HCT116 (cell line): ENCODE results near the gene EPG5. TPM values are rescaled to one million over a fixed set of nuclear protein-coding genes. Genes with fewer than 3 reads are reported as not detected.

Experiments used
- ATAC-seq: fragments of 200-7000 bp; cut with Tn5 transposase; 2 replicates; pipeline ENCODE4 v1.9.1; 2020; ENCODE audit warnings: mild to moderate bottlenecking, moderate library complexity
- BruUV-seq: library from RNA; stranded (reverse); fragments of 400-500 nt; replicated peaks from 2 replicates; lab custom pipeline; 2021; lab: Mats Ljungman, UMichigan
- CTCF ChIA-PET: fragments of 300-600 bp; sonication (Branson Sonifier 250); formaldehyde crosslinking; loops from one replicate; lab custom pipeline; 2021; ENCODE audit warnings: antibody characterized with exemption; lab: Charles Lee
- POLR2A ChIA-PET: fragments of 300-600, 350-600 bp; sonication (Branson Sonifier 250); formaldehyde crosslinking; loops from one replicate; lab custom pipeline; 2021; ENCODE audit warnings: antibody characterized with exemption; lab: Charles Lee
- RAD21 ChIA-PET, 2 experiments: fragments of 300-600 bp; sonication (Branson Sonifier 250); formaldehyde crosslinking; loops; one replicate each; lab custom pipeline; 2023; ENCODE audit warnings: low total read pairs in 2 of 2; ENCODE audit not compliant: uncharacterized antibody in 2 of 2, unreplicated experiment in 2 of 2, low non-redundant PET in 1 of 2; lab: Charles Lee
- DNase-seq: peaks from one replicate; pipeline ENCODE4 v3.0.0-alpha.2; 2010; ENCODE audit warnings: low read depth, low spot score
- H2AFZ ChIP-seq: fragments of 200-600 bp; shearing (Covaris generic), sonication (generic); 2 replicates; pipeline ENCODE4 v1.6.1; 2017; ENCODE audit warnings: low read depth, mixed run types, mixed read lengths, antibody characterized with exemption, low read length; ENCODE audit not compliant: poor library complexity, severe bottlenecking
- H3K27ac ChIP-seq: 2 replicates; pipeline ENCODE4 v1.5.1; 2012; ENCODE audit warnings: low read depth, low read length
- H3K27me3 ChIP-seq: fragments of 200-600 bp; sonication (generic); 2 replicates; pipeline ENCODE4 v1.6.1; 2016; ENCODE audit warnings: mixed run types, low read length, mixed read lengths; ENCODE audit not compliant: insufficient read depth
- H3K36me3 ChIP-seq, 2 experiments: fragments of 200-500 bp in 1 of 2; fragments of 200-600 bp in 1 of 2; sonication (Bioruptor generic) in 1 of 2; sonication (generic) in 1 of 2; 2 replicates each; pipeline versions ENCODE4 v1.5.1 to v1.6.1; 2014 to 2016; ENCODE audit warnings: low read length in 2 of 2, inconsistent platforms in 1 of 2, mixed read lengths in 1 of 2, mixed run types in 1 of 2; ENCODE audit not compliant: insufficient read depth in 2 of 2, control insufficient read depth in 1 of 2
- H3K4me1 ChIP-seq, 2 experiments: fragments of 200-600 bp in 1 of 2; sonication (generic) in 1 of 2; 2 replicates each; pipeline versions ENCODE4 v1.5.1 to v1.6.1; 2012 to 2017; ENCODE audit warnings: low read length in 2 of 2, inconsistent platforms in 1 of 2, mild to moderate bottlenecking in 1 of 2, mixed read lengths in 1 of 2, mixed run types in 1 of 2, moderate library complexity in 1 of 2; ENCODE audit not compliant: insufficient read depth in 2 of 2, control insufficient read depth in 1 of 2
- H3K4me2 ChIP-seq: fragments of 200-600 bp; sonication (generic); 2 replicates; pipeline ENCODE4 v1.6.1; 2017; ENCODE audit warnings: mixed run types, low read length, mixed read lengths
- H3K4me3 ChIP-seq, 2 experiments: fragments of 200-600 bp in 1 of 2; sonication (generic) in 1 of 2; replicated peaks in 1 of 2; 2 replicates each; pipeline ENCODE4 v1.5.1; 2011 to 2016; ENCODE audit warnings: low read length in 2 of 2, control low read depth in 1 of 2, low read depth in 1 of 2, mild to moderate bottlenecking in 1 of 2, mixed read lengths in 1 of 2, mixed run types in 1 of 2
- H3K79me2 ChIP-seq: fragments of 200-600 bp; sonication (generic); 2 replicates; pipeline ENCODE4 v1.6.1; 2017; ENCODE audit warnings: mild to moderate bottlenecking, mixed run types, low read length, moderate library complexity, mixed read lengths; ENCODE audit not compliant: insufficient read depth
- H3K9ac ChIP-seq: fragments of 200-600 bp; sonication (generic); 2 replicates; pipeline ENCODE4 v1.6.1; 2016; ENCODE audit warnings: low read length, mixed read lengths
- H3K9me2 ChIP-seq: fragments of 200-600 bp; sonication (generic), shearing (Covaris generic); 2 replicates; pipeline ENCODE4 v1.6.1; 2017; ENCODE audit warnings: mixed run types, mild to moderate bottlenecking, moderate library complexity; ENCODE audit not compliant: insufficient read depth
- H3K9me3 ChIP-seq, 2 experiments: fragments of 200-500 bp in 1 of 2; fragments of 200-600 bp in 1 of 2; sonication (Bioruptor generic) in 1 of 2; sonication (generic) in 1 of 2; 2 replicates each; pipeline ENCODE4 v1.6.1; 2014 to 2017; ENCODE audit warnings: low read length in 2 of 2, mixed read lengths in 2 of 2, inconsistent platforms in 1 of 2, low read depth in 1 of 2, mild to moderate bottlenecking in 1 of 2, mixed run types in 1 of 2, moderate library complexity in 1 of 2; ENCODE audit not compliant: control insufficient read depth in 1 of 2, insufficient read depth in 1 of 2
- H4K20me1 ChIP-seq: fragments of 200-600 bp; sonication (generic), shearing (Covaris generic); 2 replicates; pipeline ENCODE4 v1.6.1; 2017; ENCODE audit warnings: mixed run types, mild to moderate bottlenecking, moderate library complexity; ENCODE audit not compliant: insufficient read depth
- CEBPB ChIP-seq: IDR thresholded peaks from 2 replicates; pipeline ENCODE4 v1.6.1; 2012; ENCODE audit warnings: low read depth
- EZH2 ChIP-seq: fragments of 200-600 bp; sonication (generic); IDR thresholded peaks from 2 replicates; pipeline ENCODE4 v1.6.1; 2017; ENCODE audit warnings: antibody characterized with exemption, mixed run types
- JUND ChIP-seq: IDR thresholded peaks from 2 replicates; pipeline ENCODE4 v1.6.1; 2012
- ZFX ChIP-seq: fragments of 450-650 bp; IDR thresholded peaks from 2 replicates; pipeline ENCODE4 v1.6.1; 2017
- ZNF274 ChIP-seq: fragments of 200-500 bp; sonication (Bioruptor generic); IDR thresholded peaks from 2 replicates; pipeline ENCODE4 v1.6.1; 2014; ENCODE audit warnings: mild to moderate bottlenecking, low read depth, low read length, inconsistent platforms
- intact Hi-C: fragments of 100-400 bp; cut with micrococcal nuclease; formaldehyde crosslinking; loops from 2 replicates; pipeline ENCODE4 v1.10.0; 2022
- total RNA-seq: library from RNA; stranded (reverse); gene quantifications from one replicate; pipeline ENCODE4 v1.2.1, GENCODE V29; 2021; ENCODE audit not compliant: unreplicated experiment
- TF ChIP-seq, protein P1 (sequence below), 3 experiments: fragments of 200-600 bp in 1 of 3; sonication (generic) in 1 of 3; IDR thresholded peaks in 2 of 3; conservative IDR thresholded peaks in 1 of 3; 2 replicates each; pipeline ENCODE4 v1.5.1; 2012 to 2017; ENCODE audit warnings: low read depth in 2 of 3, low read length in 2 of 3, antibody characterized with exemption in 1 of 3, borderline replicate concordance in 1 of 3, control low read depth in 1 of 3, mild to moderate bottlenecking in 1 of 3, mixed read lengths in 1 of 3, mixed run types in 1 of 3, moderate library complexity in 1 of 3; ENCODE audit not compliant: insufficient read depth in 1 of 3
- TF ChIP-seq, protein P2 (sequence below): IDR thresholded peaks from 2 replicates; pipeline ENCODE4 v1.6.1; 2012

EPG5 gene
- total RNA-seq, 1 experiment from 2014 or later, result 12.9 TPM

DNA sequence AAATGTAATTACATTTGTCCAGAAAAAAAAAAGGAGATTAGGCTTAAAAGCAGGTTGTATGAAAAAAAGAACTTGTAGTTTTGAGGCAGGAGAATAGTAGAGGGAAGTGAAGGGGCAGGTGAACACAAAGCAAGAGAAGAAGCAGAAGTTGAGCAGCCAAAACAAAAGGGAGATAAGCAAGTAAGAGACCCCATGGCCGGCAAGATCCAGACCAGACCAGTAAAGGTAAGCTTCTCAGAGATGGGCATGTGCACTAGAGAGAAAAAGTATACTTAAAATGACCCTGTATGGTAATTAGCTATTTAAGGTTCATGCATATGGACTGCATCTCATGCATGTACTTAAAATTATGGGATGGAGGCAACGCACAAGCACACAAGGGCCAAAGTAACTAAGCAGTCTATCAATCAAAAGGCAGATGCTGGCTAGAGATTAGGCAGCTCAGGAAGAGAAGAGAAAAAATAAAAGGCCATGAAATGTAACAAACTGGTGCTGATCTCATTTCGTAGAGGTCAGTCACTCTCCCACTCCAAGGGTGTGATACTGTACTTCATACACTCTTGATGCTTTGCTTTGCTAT lies 132.0 kb downstream of the EPG5 start:
- ChIA-PET RAD21 (no interaction called here), CTCF (no interaction called here), POLR2A (no interaction called here)
- Histone ChIP-seq H3K27ac (no peak overlapping the region), H3K9me2 (no peaks in the 10 kb centered on the region), H3K79me2 (no peaks in the 10 kb centered on the region), H4K20me1 (no peaks in the 10 kb centered on the region), H3K4me1 (no peaks in the 10 kb centered on the region), H3K27me3 (no peaks in the 10 kb centered on the region), H3K4me2 (no peak overlapping the region), H3K4me3 (no peak overlapping the region), H2AFZ (no peak overlapping the region), H3K36me3 (no peaks in the 10 kb centered on the region), H3K9me3 (no peaks in the 10 kb centered on the region), H3K9ac (no peak overlapping the region)
- no TSS peak for BruUV-seq
- intact Hi-C loops, result no loop called here
- no peak for DNase-seq
- no peak for ATAC-seq
- TF ChIP-seq CEBPB, result no peak
- no peak for TF ChIP-seq ZFX

DNA sequence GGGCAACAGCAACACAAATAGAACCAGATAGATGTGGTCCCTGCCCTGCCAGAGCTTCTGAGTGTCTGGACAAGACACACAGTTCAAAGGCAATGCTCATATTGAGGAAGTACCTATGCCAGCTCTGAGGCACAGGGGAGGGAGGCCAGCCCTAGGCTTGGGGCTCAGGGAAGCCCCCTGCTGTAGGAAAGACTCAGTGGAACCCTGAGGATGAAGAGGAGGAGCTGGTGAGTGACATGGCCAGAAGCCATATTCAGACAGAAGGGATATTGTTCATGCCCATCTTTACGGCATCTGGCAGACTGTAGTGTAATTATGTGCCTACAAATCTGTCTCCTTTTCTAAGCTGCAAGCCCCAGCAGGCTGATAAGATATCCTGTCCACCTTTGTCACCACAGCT lies 132.8 kb downstream of the EPG5 start:
- no peaks in the 10 kb centered on the region for H3K9me2 ChIP-seq
- TF ChIP-seq ZNF274 (no peak), JUND (no peak), EZH2 (no peak)
- TF ChIP-seq, protein P1, sequence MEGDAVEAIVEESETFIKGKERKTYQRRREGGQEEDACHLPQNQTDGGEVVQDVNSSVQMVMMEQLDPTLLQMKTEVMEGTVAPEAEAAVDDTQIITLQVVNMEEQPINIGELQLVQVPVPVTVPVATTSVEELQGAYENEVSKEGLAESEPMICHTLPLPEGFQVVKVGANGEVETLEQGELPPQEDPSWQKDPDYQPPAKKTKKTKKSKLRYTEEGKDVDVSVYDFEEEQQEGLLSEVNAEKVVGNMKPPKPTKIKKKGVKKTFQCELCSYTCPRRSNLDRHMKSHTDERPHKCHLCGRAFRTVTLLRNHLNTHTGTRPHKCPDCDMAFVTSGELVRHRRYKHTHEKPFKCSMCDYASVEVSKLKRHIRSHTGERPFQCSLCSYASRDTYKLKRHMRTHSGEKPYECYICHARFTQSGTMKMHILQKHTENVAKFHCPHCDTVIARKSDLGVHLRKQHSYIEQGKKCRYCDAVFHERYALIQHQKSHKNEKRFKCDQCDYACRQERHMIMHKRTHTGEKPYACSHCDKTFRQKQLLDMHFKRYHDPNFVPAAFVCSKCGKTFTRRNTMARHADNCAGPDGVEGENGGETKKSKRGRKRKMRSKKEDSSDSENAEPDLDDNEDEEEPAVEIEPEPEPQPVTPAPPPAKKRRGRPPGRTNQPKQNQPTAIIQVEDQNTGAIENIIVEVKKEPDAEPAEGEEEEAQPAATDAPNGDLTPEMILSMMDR (IDR thresholded peaks at IDR 0.05 in 2 of 3, conservative IDR thresholded peaks at IDR 0.05 in 1 of 3; ENCODE audit: borderline replicate concordance in 1 of 3, insufficient read depth in 1 of 3, low read depth in 2 of 3, low read length in 2 of 3), result no peak
- TF ChIP-seq, protein P2, sequence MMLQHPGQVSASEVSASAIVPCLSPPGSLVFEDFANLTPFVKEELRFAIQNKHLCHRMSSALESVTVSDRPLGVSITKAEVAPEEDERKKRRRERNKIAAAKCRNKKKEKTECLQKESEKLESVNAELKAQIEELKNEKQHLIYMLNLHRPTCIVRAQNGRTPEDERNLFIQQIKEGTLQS, result no peak
- H3K27ac ChIP-seq, result no peak overlapping the region
- no peak overlapping the region for H3K4me3 ChIP-seq
- no peaks in the 10 kb centered on the region for H4K20me1 ChIP-seq
- DNase-seq, result no peak
- peaks cover 0 to 5% of the 10 kb centered on the region in 2 experiments; a peak in 2 of 4 replicates for H3K4me1 ChIP-seq
- H3K79me2 ChIP-seq, result no peaks in the 10 kb centered on the region
- no peak overlapping the region for H3K4me2 ChIP-seq
- ChIA-PET RAD21 (no interaction called here), POLR2A (no interaction called here), CTCF (no interaction called here)
- intact Hi-C loops, result no loop called here
- H3K9ac ChIP-seq, result no peak overlapping the region
- H3K36me3 ChIP-seq, result no peaks in the 10 kb centered on the region
- no peak for ATAC-seq
- BruUV-seq, result no TSS peak
- no peak overlapping the region for H2AFZ ChIP-seq
- H3K27me3 ChIP-seq, result no peaks in the 10 kb centered on the region
- H3K9me3 ChIP-seq, result no peaks in the 10 kb centered on the region
